ENCODE data around the gene FBXO38.
A peak's percentile ranks its signal among the peaks of the same experiment; 100 is the strongest.

FBXO38 gene

GRCh38 chr5:148383564-148384379 lies at the start of gene FBXO38:
FBXO38 (plus strand) TSS chr5:148383958; CDS start chr5:148394777, 10,819 bp downstream.
- peak; percentile 89 for DNase-seq (ENCODE audit: low read depth, low spot score)

- no peak for DNase-seq (ENCODE audit: low read depth, low spot score)
Measured at GRCh38 chr5:148335259-148335658, 48.5 kb upstream of the FBXO38 start, which contains the start of gene SPINK9. SPINK9 (plus strand) TSS chr5:148335559; CDS start chr5:148335614, 55 bp downstream.

- DNase-seq (ENCODE audit: low read depth, low spot score): no peak
Measured at GRCh38 chr5:148336704-148337435, 46.9 kb upstream of the FBXO38 start.

GRCh38 chr5:148342371-148343045 lies 41.2 kb upstream of the FBXO38 start:
- no peak for DNase-seq (ENCODE audit: low read depth, low spot score)

GRCh38 chr5:148343046-148343407 lies 40.7 kb upstream of the FBXO38 start:
- DNase-seq (ENCODE audit: low read depth, low spot score): no peak

GRCh38 chr5:148343603-148344487 lies 39.9 kb upstream of the FBXO38 start:
- DNase-seq (ENCODE audit: low read depth, low spot score): no peak

GRCh38 chr5:148347706-148348105 lies 36.1 kb upstream of the FBXO38 start:
- DNase-seq (ENCODE audit: low read depth, low spot score): no peak

- no peak for DNase-seq (ENCODE audit: low read depth, low spot score)
Measured at GRCh38 chr5:148352696-148353095, 31.1 kb upstream of the FBXO38 start.

- no peak for DNase-seq (ENCODE audit: low read depth, low spot score)
Measured at GRCh38 chr5:148353634-148354033, 30.1 kb upstream of the FBXO38 start.

- no peak for DNase-seq (ENCODE audit: low read depth, low spot score)
Measured at GRCh38 chr5:148364343-148364742, 19.4 kb upstream of the FBXO38 start.

GRCh38 chr5:148368299-148368698 lies 15.5 kb upstream of the FBXO38 start:
- no peak for DNase-seq (ENCODE audit: low read depth, low spot score)

- DNase-seq (ENCODE audit: low read depth, low spot score): no peak
Measured at GRCh38 chr5:148372166-148372725, 11.5 kb upstream of the FBXO38 start.

- DNase-seq (ENCODE audit: low read depth, low spot score): no peak
Measured at GRCh38 chr5:148372893-148373292, 10.9 kb upstream of the FBXO38 start.

GRCh38 chr5:148374690-148375360 lies 8.9 kb upstream of the FBXO38 start:
- DNase-seq (ENCODE audit: low read depth, low spot score): peak; percentile 23

- no peak for DNase-seq (ENCODE audit: low read depth, low spot score)
Measured at GRCh38 chr5:148376198-148376597, 7.6 kb upstream of the FBXO38 start.

GRCh38 chr5:148378670-148379069 lies 5.1 kb upstream of the FBXO38 start:
- no peak for DNase-seq (ENCODE audit: low read depth, low spot score)

- DNase-seq (ENCODE audit: low read depth, low spot score): no peak
Measured at GRCh38 chr5:148379340-148379739, 4.4 kb upstream of the FBXO38 start.

GRCh38 chr5:148381906-148382305 lies 1.9 kb upstream of the FBXO38 start:
- DNase-seq (ENCODE audit: low read depth, low spot score): no peak

- no peak for DNase-seq (ENCODE audit: low read depth, low spot score)
Measured at GRCh38 chr5:148382961-148383360, 797 bp upstream of the FBXO38 start.

- DNase-seq (ENCODE audit: low read depth, low spot score): no peak
Measured at GRCh38 chr5:148384380-148384737, 601 bp downstream of the FBXO38 start.

Measured in smooth muscle cell of the brain vasculature (primary cell).